MM.1S (cell line): ENCODE results near the gene TCF3.

Source experiments
- EZH2 ChIP-seq: fragments of 300-600 bp; sonication (generic); optimal IDR thresholded peaks from 2 replicates; pipeline ENCODE3; 2017; ENCODE audit warnings: low read depth, mild to moderate bottlenecking, antibody characterized with exemption, low read length, mixed read lengths
- EZH2phosphoT487 ChIP-seq: fragments of 300-600 bp; sonication (generic); IDR thresholded peaks from 2 replicates; pipeline ENCODE4 v1.6.1; 2018; ENCODE audit warnings: antibody characterized with exemption, low read length
- TF ChIP-seq, protein P1 (sequence below): fragments of 300-600 bp; sonication (generic); IDR thresholded peaks from 2 replicates; pipeline ENCODE4 v1.5.1; 2016; ENCODE audit warnings: antibody characterized with exemption, low read length, mixed read lengths

DNA sequence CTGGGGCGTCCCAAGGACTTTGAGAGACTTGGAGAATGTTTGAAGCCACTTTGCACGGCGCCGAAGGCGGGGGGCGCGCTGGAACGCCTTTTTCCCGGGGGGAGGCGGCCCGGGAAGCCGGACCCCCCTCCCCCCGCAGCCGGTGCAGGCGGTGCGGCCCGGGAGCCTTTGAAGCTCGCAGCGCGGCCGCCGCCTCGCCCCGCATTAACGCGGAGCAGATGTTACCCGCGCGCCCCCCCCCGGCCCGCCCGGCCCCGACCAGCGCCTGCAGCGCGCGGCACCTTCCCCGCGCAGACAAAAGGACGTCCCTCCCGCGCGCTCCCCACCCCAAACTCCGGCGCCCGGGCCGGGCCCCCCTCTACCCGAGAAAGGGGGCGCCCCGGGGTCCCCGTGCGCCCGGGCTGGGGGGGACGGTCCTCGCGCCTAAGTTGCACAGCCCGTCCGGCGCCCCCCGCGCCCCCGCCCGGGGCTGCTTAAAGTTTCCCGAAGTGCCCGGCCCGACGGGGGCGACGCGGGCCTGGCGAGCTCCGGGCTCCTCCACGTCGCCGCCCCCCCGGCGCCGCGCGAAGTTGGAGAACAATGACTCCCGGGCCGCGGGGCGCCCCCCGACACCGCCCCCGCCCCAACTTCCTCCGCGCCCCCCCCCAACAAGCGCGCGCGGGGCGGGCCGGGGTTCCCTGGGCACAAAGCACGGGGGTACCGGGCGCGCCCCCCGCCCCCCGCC, 685 bp downstream of the TCF3 start:
- TF ChIP-seq, protein P1, sequence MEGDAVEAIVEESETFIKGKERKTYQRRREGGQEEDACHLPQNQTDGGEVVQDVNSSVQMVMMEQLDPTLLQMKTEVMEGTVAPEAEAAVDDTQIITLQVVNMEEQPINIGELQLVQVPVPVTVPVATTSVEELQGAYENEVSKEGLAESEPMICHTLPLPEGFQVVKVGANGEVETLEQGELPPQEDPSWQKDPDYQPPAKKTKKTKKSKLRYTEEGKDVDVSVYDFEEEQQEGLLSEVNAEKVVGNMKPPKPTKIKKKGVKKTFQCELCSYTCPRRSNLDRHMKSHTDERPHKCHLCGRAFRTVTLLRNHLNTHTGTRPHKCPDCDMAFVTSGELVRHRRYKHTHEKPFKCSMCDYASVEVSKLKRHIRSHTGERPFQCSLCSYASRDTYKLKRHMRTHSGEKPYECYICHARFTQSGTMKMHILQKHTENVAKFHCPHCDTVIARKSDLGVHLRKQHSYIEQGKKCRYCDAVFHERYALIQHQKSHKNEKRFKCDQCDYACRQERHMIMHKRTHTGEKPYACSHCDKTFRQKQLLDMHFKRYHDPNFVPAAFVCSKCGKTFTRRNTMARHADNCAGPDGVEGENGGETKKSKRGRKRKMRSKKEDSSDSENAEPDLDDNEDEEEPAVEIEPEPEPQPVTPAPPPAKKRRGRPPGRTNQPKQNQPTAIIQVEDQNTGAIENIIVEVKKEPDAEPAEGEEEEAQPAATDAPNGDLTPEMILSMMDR, result no peak
- TF ChIP-seq EZH2 (no peak), EZH2phosphoT487 (no peak)
